ENCODE measurements around the gene CCNDBP1. TPM values are rescaled to one million over a fixed set of nuclear protein-coding genes. Genes with fewer than 3 reads are reported as not detected.

CCNDBP1 gene
- total and polyA plus RNA-seq, 2 donors from 2014 or later: 56.8 to 64.3 TPM

GRCh38 chr15:43144512-43144911 lies 40.7 kb upstream of the CCNDBP1 start:
- DNase-seq: no peak
- no peak for FAIRE-seq
- H3K4me3 ChIP-seq (ENCODE audit: low read length in 3 of 3): no peak overlapping the region
- intact Hi-C loops (cut with DNase I): no loop called here
- TF ChIP-seq, protein P1, sequence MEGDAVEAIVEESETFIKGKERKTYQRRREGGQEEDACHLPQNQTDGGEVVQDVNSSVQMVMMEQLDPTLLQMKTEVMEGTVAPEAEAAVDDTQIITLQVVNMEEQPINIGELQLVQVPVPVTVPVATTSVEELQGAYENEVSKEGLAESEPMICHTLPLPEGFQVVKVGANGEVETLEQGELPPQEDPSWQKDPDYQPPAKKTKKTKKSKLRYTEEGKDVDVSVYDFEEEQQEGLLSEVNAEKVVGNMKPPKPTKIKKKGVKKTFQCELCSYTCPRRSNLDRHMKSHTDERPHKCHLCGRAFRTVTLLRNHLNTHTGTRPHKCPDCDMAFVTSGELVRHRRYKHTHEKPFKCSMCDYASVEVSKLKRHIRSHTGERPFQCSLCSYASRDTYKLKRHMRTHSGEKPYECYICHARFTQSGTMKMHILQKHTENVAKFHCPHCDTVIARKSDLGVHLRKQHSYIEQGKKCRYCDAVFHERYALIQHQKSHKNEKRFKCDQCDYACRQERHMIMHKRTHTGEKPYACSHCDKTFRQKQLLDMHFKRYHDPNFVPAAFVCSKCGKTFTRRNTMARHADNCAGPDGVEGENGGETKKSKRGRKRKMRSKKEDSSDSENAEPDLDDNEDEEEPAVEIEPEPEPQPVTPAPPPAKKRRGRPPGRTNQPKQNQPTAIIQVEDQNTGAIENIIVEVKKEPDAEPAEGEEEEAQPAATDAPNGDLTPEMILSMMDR (IDR thresholded peaks at IDR 0.05; ENCODE audit: borderline replicate concordance, extremely low read depth, insufficient read depth): no peak
- no peaks in the 10 kb centered on the region for H3K9me3 ChIP-seq (ENCODE audit: control insufficient read depth in 2 of 3, insufficient read depth in 1 of 3, low read length in 3 of 3)
- H3K27ac ChIP-seq (ENCODE audit: low read depth in 2 of 2, low read length in 2 of 2): no peak overlapping the region
- no peaks in the 10 kb centered on the region for H3K4me1 ChIP-seq (ENCODE audit: control insufficient read depth in 2 of 3, insufficient read depth in 2 of 3, low read depth in 1 of 3, low read length in 3 of 3)
- no peak overlapping the region for H3K9ac ChIP-seq (ENCODE audit: low read length in 3 of 3)
- H3K36me3 ChIP-seq (ENCODE audit: control insufficient read depth in 2 of 3, insufficient read depth in 3 of 3, low read length in 3 of 3): peaks cover 0 to 37% (median 9%) of the 10 kb centered on the region in 3 donors
- no peaks in the 10 kb centered on the region for H3K27me3 ChIP-seq (ENCODE audit: control insufficient read depth, insufficient read depth, low read length)

GRCh38 chr15:43146184-43146583 lies 39.0 kb upstream of the CCNDBP1 start:
- DNase-seq (no peak), FAIRE-seq (no peak)
- no peaks in the 10 kb centered on the region for H3K4me1 ChIP-seq (ENCODE audit: control insufficient read depth in 2 of 3, insufficient read depth in 2 of 3, low read depth in 1 of 3, low read length in 3 of 3)
- intact Hi-C loops (cut with DNase I): no loop called here
- TF ChIP-seq, protein P1 (IDR thresholded peaks at IDR 0.05; ENCODE audit: borderline replicate concordance, extremely low read depth, insufficient read depth): no peak
- H3K27ac ChIP-seq (ENCODE audit: low read depth in 2 of 2, low read length in 2 of 2): no peak overlapping the region
- no peak overlapping the region for H3K9ac ChIP-seq (ENCODE audit: low read length in 3 of 3)
- no peak overlapping the region for H3K4me3 ChIP-seq (ENCODE audit: low read length in 3 of 3)
- no peaks in the 10 kb centered on the region for H3K27me3 ChIP-seq (ENCODE audit: control insufficient read depth, insufficient read depth, low read length)
- peaks cover 2 to 27% (median 5%) of the 10 kb centered on the region in 3 donors for H3K36me3 ChIP-seq (ENCODE audit: control insufficient read depth in 2 of 3, insufficient read depth in 3 of 3, low read length in 3 of 3)
- no peaks in the 10 kb centered on the region for H3K9me3 ChIP-seq (ENCODE audit: control insufficient read depth in 2 of 3, insufficient read depth in 1 of 3, low read length in 3 of 3)

DNA sequence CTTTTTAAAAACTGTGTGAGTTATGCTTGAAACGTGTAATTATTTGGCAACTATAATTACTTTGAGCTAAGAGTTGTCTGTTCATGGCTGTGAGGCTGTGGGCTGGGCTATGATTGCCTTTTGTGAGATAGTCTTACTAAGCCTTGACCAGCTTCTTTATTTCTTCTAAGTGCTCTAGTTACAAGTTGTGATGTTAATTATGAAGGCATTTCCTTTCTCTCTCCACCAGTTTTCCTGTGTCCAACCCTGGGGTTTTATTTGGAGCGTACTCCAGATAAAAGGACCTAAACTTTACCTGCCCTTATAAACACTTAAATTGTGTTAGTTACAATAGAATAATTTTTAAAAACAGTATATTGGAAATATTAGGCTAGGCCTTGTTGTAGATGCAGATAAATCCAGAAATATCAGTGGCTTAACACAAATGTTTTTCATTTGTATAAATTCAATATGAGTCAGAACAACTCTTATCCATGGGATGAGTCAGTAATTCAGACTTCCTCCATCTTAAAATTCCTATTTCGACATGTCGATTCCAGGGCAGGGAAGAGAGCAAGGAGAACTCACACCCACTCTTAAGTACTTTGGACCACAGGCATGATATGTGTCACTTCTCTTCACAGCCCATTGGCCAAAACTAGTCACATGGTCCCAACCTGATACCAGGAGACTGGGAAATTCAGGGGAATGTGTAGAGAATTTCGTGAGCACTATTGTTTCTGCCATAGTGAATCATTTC lies 34.8 kb upstream of the CCNDBP1 start:
- Histone ChIP-seq H3K9me3 (ENCODE audit: control insufficient read depth in 2 of 3, insufficient read depth in 1 of 3, low read length in 3 of 3) (no peaks in the 10 kb centered on the region), H3K36me3 (ENCODE audit: control insufficient read depth in 2 of 3, insufficient read depth in 3 of 3, low read length in 3 of 3) (peaks cover 2 to 34% (median 12%) of the 10 kb centered on the region in 3 donors), H3K4me1 (ENCODE audit: control insufficient read depth in 2 of 3, insufficient read depth in 2 of 3, low read depth in 1 of 3, low read length in 3 of 3) (no peaks in the 10 kb centered on the region), H3K4me3 (ENCODE audit: low read length in 3 of 3) (no peak overlapping the region), H3K27me3 (ENCODE audit: control insufficient read depth, insufficient read depth, low read length) (no peaks in the 10 kb centered on the region), H3K27ac (ENCODE audit: low read depth in 2 of 2, low read length in 2 of 2) (no peak overlapping the region), H3K9ac (ENCODE audit: low read length in 3 of 3) (no peak overlapping the region)
- FAIRE-seq (no peak), DNase-seq (no peak)
- intact Hi-C loops (cut with DNase I): no loop called here
- TF ChIP-seq, protein P1 (IDR thresholded peaks at IDR 0.05; ENCODE audit: borderline replicate concordance, extremely low read depth, insufficient read depth): no peak
